ENCODE results near the gene TMUB1. TPM values are rescaled to one million over a fixed set of nuclear protein-coding genes. Genes with fewer than 3 reads are reported as not detected.

The TMUB1 gene
- total and polyA plus RNA-seq, 9 of the 15 experiments (the other 6 are each of a cell fraction or from before 2014, with no cell fraction given), result 0.14 to 241 (median 74.1) TPM

GRCh38 chr7:151033864-151034249 lies 49.4 kb downstream of the TMUB1 start:
- H3K9me3 ChIP-seq (replicated peaks; ENCODE audit: control insufficient read depth, insufficient read depth, low read depth, low read length), result no peaks in the 10 kb centered on the region
- no peak overlapping the region for H3K4me3 ChIP-seq
- H3K9ac ChIP-seq (ENCODE audit: insufficient read depth in 1 of 2, low read depth in 2 of 2, low read length in 2 of 2), result peak overlapping the region in 1 of 2 experiments; percentile 5; a peak in 2 of 4 replicates
- ATAC-seq (no peak), FAIRE-seq (no peak), DNase-seq (ENCODE audit: extremely low read depth in 1 of 4, low spot score in 3 of 4) (no peak)
- H2AFZ ChIP-seq (ENCODE audit: low read depth, low read length), result no peak overlapping the region
- 84% methylated on average over 5 of the region's 5 CpGs for WGBS (ENCODE audit: insufficient coverage, low coverage, missing lambda C conversion rate)
- 0 out of 2 replicates have a peak, but pooled peaks have one; percentile 2 for TF ChIP-seq ATF1 (CRISPR knock-in tag; IDR thresholded peaks at IDR 0.05)
- no peak for TF ChIP-seq ATF1 (tag; IDR thresholded peaks at IDR 0.05)
- TF ChIP-seq POLR2G (IDR thresholded peaks at IDR 0.05; ENCODE audit: low read depth, low read length), result 0 out of 2 replicates have a peak, but pooled peaks have one; percentile 4
- TF ChIP-seq NR2F6 (CRISPR knock-in tag; IDR thresholded peaks at IDR 0.05), result no peak
- TF ChIP-seq MEF2D (tag; conservative IDR thresholded peaks at IDR 0.05; ENCODE audit: low read depth), result no peak
- no peaks in the 10 kb centered on the region for H3K27me3 ChIP-seq (ENCODE audit: control insufficient read depth in 2 of 2, insufficient read depth in 2 of 2, low read length in 2 of 2)
- POLR2A ChIA-PET, result interaction anchor here (0.7 kb wide), 1 partner anchor 10 kb away, joined by 3 read pairs; no protein-coding TSS in a partner anchor
- intact Hi-C loops (cut with micrococcal nuclease) (no loop called here), in situ Hi-C loops (cut with MboI) (no loop called here)
- no peak overlapping the region for H3K27ac ChIP-seq (ENCODE audit: extremely low read depth, low read depth, low read length)
- no peaks in the 10 kb centered on the region for H3K9me1 ChIP-seq (ENCODE audit: control insufficient read depth, insufficient read depth, low read length)
- H4K20me1 ChIP-seq (replicated peaks; ENCODE audit: control insufficient read depth, insufficient read depth, low read length), result no peaks in the 10 kb centered on the region
- H3K4me1 ChIP-seq (replicated peaks in 1 of 2; ENCODE audit: control insufficient read depth in 2 of 2, insufficient read depth in 2 of 2, low read length in 2 of 2), result peaks cover 10 to 58% of the 10 kb centered on the region in 2 experiments
- peaks cover 32% of the 10 kb centered on the region for H3K79me2 ChIP-seq (ENCODE audit: control insufficient read depth, insufficient read depth, low read length)
- H3K36me3 ChIP-seq (ENCODE audit: control insufficient read depth, insufficient read depth, low read length), result peaks cover 76% of the 10 kb centered on the region; the same call in 2 of the 3 replicates
- H3K4me2 ChIP-seq (ENCODE audit: insufficient read depth, low read length), result no peak overlapping the region
- CTCF ChIA-PET (ENCODE audit: low intra/inter-chr PET ratio), result interaction anchor here (1.1 kb wide), 1 partner anchor 77 kb away, joined by 3 read pairs; no protein-coding TSS in a partner anchor
- BruUV-seq (replicated peaks), result no TSS peak

Measured in K562 (cell line).